Measurements from ENCODE around the gene TMOD2.

The TMOD2 gene

DNA sequence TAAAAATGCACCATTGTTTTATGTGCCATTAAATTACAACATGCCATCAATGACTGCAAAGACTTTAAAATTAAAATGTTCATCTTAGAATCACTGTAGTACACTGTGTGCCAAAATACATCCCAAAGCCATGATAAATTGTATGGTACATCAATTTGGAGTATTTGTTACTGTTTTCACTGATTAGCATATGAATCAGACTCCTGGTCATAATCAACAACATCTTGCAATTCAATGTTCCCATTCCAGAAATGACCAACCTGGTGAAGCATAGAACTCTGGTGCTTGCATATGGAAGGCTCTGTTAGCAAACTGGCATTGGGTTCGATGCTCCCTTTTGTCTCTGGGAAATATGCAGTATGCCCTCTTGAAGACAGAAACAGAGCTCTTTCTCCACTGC, 36.5 kb upstream of the TMOD2 start:
- no peak for DNase-seq (ENCODE audit: extremely low read depth, low read depth)
- TF ChIP-seq, protein P1, sequence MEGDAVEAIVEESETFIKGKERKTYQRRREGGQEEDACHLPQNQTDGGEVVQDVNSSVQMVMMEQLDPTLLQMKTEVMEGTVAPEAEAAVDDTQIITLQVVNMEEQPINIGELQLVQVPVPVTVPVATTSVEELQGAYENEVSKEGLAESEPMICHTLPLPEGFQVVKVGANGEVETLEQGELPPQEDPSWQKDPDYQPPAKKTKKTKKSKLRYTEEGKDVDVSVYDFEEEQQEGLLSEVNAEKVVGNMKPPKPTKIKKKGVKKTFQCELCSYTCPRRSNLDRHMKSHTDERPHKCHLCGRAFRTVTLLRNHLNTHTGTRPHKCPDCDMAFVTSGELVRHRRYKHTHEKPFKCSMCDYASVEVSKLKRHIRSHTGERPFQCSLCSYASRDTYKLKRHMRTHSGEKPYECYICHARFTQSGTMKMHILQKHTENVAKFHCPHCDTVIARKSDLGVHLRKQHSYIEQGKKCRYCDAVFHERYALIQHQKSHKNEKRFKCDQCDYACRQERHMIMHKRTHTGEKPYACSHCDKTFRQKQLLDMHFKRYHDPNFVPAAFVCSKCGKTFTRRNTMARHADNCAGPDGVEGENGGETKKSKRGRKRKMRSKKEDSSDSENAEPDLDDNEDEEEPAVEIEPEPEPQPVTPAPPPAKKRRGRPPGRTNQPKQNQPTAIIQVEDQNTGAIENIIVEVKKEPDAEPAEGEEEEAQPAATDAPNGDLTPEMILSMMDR (IDR thresholded peaks at IDR 0.05; ENCODE audit: low read depth, low read length), result no peak

DNA sequence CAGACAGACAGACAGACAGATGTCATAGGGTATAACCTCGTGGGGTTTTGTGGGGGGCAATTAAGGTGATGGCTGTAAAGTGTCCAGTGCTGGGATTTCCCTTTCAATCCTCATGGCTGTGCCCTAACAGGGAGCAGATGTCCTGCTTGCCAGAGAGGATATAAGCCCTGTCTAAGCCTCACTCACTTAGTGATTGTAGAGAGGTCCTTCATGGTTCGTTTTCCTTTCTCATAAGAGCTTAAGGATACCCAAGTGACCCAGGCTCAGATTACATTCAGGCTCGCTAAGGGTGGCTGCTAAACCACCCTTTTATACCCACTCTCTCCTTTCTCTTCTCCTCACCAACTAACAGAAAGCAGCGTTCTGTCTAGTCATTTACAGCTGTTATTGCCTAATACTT, 33.2 kb upstream of the TMOD2 start:
- TF ChIP-seq, protein P1 (IDR thresholded peaks at IDR 0.05; ENCODE audit: low read depth, low read length), result no peak
- no peak for DNase-seq (ENCODE audit: extremely low read depth, low read depth)

DNA sequence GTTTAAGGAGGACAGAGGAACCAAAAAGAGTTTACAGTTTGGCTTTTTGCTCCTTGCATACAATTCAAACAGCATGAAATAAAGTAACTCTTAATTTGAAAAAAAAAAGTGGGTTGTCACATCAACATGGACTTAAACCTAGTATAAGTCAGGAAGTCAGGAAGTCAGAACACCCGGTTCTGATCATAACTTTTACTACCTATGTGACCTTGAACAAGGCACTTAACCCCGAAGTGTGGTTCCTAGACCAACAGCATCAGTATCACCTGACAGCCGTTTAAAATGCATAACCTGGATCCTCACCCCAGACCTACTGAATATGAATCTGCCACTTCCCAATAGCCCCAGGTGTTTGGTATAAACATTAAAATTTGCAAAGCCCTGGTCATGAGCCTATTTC, 32.7 kb upstream of the TMOD2 start:
- TF ChIP-seq, protein P1 (IDR thresholded peaks at IDR 0.05; ENCODE audit: low read depth, low read length), result no peak
- no peak for DNase-seq (ENCODE audit: extremely low read depth, low read depth)

DNA sequence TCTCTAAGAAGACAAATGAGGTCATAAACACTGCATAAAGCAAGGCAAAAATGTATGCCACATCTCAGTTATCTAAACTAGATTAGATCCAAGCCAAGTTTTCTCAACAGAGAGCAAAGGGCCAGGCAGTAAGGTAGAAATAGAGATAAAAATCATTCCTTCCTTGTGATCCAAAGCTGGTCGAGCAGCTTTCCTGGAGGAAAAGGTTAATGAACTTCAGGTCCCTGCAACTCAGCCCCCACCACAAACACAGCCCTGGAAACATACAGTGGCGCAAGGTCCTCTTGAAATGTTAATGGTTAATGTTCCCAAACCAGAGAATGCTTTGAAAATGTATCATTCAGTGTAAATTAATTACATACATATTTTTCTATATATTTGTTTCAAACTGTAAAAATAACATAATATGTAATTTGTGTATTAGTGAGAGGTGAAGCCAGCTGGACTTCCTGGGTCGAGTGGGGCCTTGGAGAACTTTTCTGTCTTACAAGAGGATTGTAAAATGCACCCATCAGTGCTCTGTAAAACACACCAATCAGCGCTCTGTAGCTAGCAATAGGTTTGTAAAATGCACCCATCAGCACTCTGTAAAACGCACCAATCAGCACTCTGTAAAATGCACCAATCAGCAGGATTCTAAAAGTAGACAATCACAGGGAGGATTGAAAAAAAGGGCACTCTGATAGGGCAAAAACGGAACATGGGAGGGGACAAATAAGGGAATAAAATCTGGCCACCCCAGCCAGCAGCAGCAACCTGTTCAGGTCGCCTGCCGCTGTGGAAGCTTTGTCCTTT, 31.0 kb upstream of the TMOD2 start:
- DNase-seq (ENCODE audit: extremely low read depth, low read depth), result no peak
- TF ChIP-seq, protein P1 (IDR thresholded peaks at IDR 0.05; ENCODE audit: low read depth, low read length), result no peak

DNA sequence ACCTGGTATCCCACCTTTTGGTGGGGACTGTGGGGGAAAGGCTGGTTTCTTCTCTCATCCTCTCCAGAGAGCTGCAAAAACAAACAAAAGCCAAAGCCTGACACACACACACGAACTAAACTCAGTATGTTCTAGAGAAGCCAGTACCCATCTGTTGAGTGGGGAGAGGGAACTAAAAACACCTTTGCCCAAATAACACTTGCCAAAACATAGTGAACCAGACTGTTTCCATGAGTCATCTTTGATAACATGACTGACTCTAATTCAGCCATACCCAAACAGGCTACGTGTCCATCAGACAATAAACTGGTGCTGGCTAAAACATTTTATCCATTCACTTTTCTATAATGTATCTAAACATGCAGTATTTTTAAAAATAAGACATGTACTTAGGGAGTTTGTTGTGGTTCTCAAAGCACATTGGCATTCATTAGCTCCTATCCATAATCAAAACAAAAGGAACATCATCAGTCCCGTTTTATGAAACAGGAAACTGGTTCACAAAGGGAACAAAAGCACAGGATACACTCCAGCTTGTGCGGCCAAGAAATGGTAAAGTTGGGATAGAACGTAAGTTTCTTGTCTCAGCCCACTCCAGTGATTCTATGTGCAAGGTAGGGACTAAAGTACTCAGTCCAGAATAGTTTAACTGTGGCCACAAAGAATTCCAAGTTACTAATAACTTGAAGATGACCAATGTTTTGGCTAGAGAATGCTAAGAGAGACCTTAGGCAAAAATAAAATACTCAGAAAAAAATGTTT, 30.0 kb upstream of the TMOD2 start:
- TF ChIP-seq, protein P1 (IDR thresholded peaks at IDR 0.05; ENCODE audit: low read depth, low read length), result no peak

DNA sequence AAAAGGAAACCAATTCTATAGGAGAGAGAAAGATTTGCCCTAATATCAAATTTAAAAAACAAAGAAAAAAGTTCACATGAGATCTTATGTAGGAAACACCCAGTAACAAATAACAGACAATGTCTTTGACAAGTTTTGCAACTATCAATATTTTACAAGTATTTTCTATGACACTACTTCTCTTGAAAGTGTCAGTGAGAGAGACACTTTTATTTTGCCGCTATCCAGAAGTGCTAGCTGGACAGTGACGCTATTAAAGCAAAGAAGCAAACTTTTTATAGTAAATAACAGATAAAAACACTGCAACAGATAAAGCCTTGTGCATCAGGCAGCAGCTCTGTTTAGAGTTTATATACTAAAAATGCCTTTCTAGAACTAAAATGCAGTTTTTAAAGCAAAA, 27.2 kb upstream of the TMOD2 start:
- no peak for DNase-seq (ENCODE audit: extremely low read depth, low read depth)
- TF ChIP-seq, protein P1 (IDR thresholded peaks at IDR 0.05; ENCODE audit: low read depth, low read length), result no peak

More for the DNA sequence above, 30.0 kb upstream of the TMOD2 start:
- no peak for DNase-seq (ENCODE audit: extremely low read depth, low read depth)

DNA sequence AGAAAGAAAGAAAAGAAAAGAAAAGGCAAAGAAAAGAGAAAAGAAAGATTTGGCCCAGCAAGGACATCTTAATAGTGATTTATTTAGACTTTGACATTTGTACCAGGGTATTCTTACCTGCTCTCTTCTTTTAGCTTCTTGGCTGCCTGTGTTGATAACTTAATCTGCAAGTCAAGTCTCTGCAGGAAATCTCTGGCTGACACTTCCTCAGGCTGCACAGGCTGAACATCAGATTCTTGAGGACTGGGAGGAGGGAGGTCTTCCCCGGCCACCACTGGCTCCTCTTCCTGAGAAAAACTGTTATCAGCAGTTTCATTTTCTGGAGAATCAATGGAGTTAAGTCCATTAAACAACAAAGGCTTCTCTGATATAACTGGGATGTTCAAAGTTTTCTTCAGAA, 26.7 kb upstream of the TMOD2 start:
- DNase-seq (ENCODE audit: extremely low read depth, low read depth), result no peak
- TF ChIP-seq, protein P1 (IDR thresholded peaks at IDR 0.05; ENCODE audit: low read depth, low read length), result no peak

All from AG09319 (cell line).